GM23338 (cell line): ENCODE results near the gene TNC. TPM values are rescaled to one million over a fixed set of nuclear protein-coding genes. Genes with fewer than 3 reads are reported as not detected.

ENCODE experiments used
- ATAC-seq: fragments of 200-7000 bp; cut with Tn5 transposase; 3 replicates; pipeline ENCODE4 v1.9.1; 2020
- DNase-seq: peaks from one replicate; pipeline ENCODE4 v3.0.0-alpha.2; 2015; ENCODE audit warnings: low spot score
- H2AFZ ChIP-seq: fragments of 200-600 bp; sonication (generic); 2 replicates; pipeline ENCODE4 v1.8.0; 2016; ENCODE audit warnings: antibody characterized with exemption, mild to moderate bottlenecking, moderate library complexity
- H3F3A ChIP-seq: fragments of 200-600 bp; sonication (generic); replicated peaks from 2 replicates; pipeline ENCODE4 v1.8.0; 2017; ENCODE audit warnings: antibody characterized with exemption, mixed run types, low read depth
- H3K27ac ChIP-seq: fragments of 200-600 bp; sonication (generic); 2 replicates; pipeline ENCODE4 v1.6.1; 2016; ENCODE audit warnings: low read depth
- H3K27me3 ChIP-seq: fragments of 200-600 bp; sonication (generic); 2 replicates; pipeline ENCODE4 v1.8.0; 2016; ENCODE audit warnings: mild to moderate bottlenecking, mixed run types, moderate library complexity; ENCODE audit not compliant: insufficient read depth
- H3K36me3 ChIP-seq: fragments of 200-600 bp; sonication (generic); 2 replicates; pipeline ENCODE4 v1.8.0; 2016; ENCODE audit warnings: mild to moderate bottlenecking; ENCODE audit not compliant: insufficient read depth
- H3K4me1 ChIP-seq: fragments of 200-600 bp; sonication (generic); 2 replicates; pipeline ENCODE4 v1.8.0; 2016; ENCODE audit warnings: mild to moderate bottlenecking, moderate library complexity; ENCODE audit not compliant: insufficient read depth
- H3K4me2 ChIP-seq: fragments of 200-600 bp; sonication (generic); 2 replicates; pipeline ENCODE4 v1.7.1; 2017; ENCODE audit warnings: mixed run types
- H3K4me3 ChIP-seq: fragments of 200-600 bp; sonication (generic); 2 replicates; pipeline ENCODE4 v1.6.1; 2016; ENCODE audit warnings: mixed run types
- H3K79me2 ChIP-seq: fragments of 200-600 bp; sonication (generic); replicated peaks from 2 replicates; pipeline ENCODE4 v1.8.0; 2017; ENCODE audit warnings: mild to moderate bottlenecking; ENCODE audit not compliant: insufficient read depth
- H3K9me2 ChIP-seq: fragments of 200-600 bp; sonication (generic); 2 replicates; pipeline ENCODE4 v1.8.0; 2017; ENCODE audit not compliant: insufficient read depth
- H4K20me1 ChIP-seq: fragments of 200-600 bp; sonication (generic); replicated peaks from 2 replicates; pipeline ENCODE4 v1.8.0; 2017; ENCODE audit warnings: mild to moderate bottlenecking; ENCODE audit not compliant: insufficient read depth
- H3K27ac Mint-ChIP-seq: 2 replicates; pipeline ENCODE4 v1.8.0; 2020; ENCODE audit warnings: inconsistent platforms, mild to moderate bottlenecking, moderate library complexity, mixed read lengths
- H3K27me3 Mint-ChIP-seq: 3 replicates; pipeline ENCODE4 v1.8.0; 2022; ENCODE audit warnings: low read depth, mild to moderate bottlenecking, moderate library complexity, mixed read lengths, inconsistent platforms; ENCODE audit not compliant: insufficient read depth, poor library complexity
- H3K36me3 Mint-ChIP-seq: 3 replicates; pipeline ENCODE4 v1.8.0; 2021; ENCODE audit warnings: low read depth, mild to moderate bottlenecking, inconsistent platforms, moderate library complexity, mixed read lengths
- H3K4me1 Mint-ChIP-seq: 3 replicates; pipeline ENCODE4 v1.8.0; 2020; ENCODE audit warnings: mild to moderate bottlenecking, inconsistent platforms, mixed read lengths
- H3K4me3 Mint-ChIP-seq: 3 replicates; pipeline ENCODE4 v1.8.0; 2021; ENCODE audit warnings: moderate library complexity, mild to moderate bottlenecking, inconsistent platforms, mixed read lengths
- H3K9me3 Mint-ChIP-seq: 3 replicates; pipeline ENCODE4 v1.8.0; 2020; ENCODE audit warnings: moderate library complexity, mild to moderate bottlenecking, inconsistent platforms, mixed read lengths
- EZH2phosphoT487 ChIP-seq: fragments of 200-600 bp; sonication (generic); IDR thresholded peaks from one replicate; pipeline ENCODE4 v1.8.1; 2018; ENCODE audit warnings: antibody characterized with exemption; ENCODE audit not compliant: unreplicated experiment
- JUNB ChIP-seq: IDR thresholded peaks from one replicate; pipeline ENCODE4 v1.6.1; 2016; ENCODE audit warnings: antibody characterized with exemption; ENCODE audit not compliant: unreplicated experiment
- REST ChIP-seq: IDR thresholded peaks from one replicate; pipeline ENCODE4 v1.6.1; 2018; ENCODE audit warnings: antibody characterized with exemption; ENCODE audit not compliant: unreplicated experiment
- STAT1 ChIP-seq: IDR thresholded peaks from one replicate; pipeline ENCODE4 v1.6.1; 2016; ENCODE audit warnings: antibody characterized with exemption; ENCODE audit not compliant: unreplicated experiment
- ZNF462 ChIP-seq: fragments of 250-450 bp; sonication (Bioruptor Pico); IDR thresholded peaks from 2 replicates; pipeline ENCODE4 v1.5.0; 2020; ENCODE audit warnings: mild to moderate bottlenecking, moderate library complexity
- polyA plus RNA-seq: library from polyadenylated mRNA; unstranded; fragments of >200 nt; fragmentation: Nextera tagmentation; extraction: Ambion mirVana; gene quantifications from 2 replicates; pipeline ENCODE4 v1.2.1, GENCODE V29; 2016
- total RNA-seq: library from RNA; depleted of rRNA; stranded (reverse); fragments of >200 nt; shearing (Covaris generic); gene quantifications from 2 replicates; pipeline ENCODE4 v1.2.3, GENCODE V29; 2014
- TF ChIP-seq, protein P1 (sequence below), 2 experiments: fragments of 200-600 bp in 1 of 2; sonication (generic) in 1 of 2; conservative IDR thresholded peaks; 2 replicates each; pipeline versions ENCODE4 v1.5.1 to v1.6.1; 2016 to 2017; ENCODE audit warnings: antibody characterized with exemption in 2 of 2, low read depth in 2 of 2, mild to moderate bottlenecking in 2 of 2, moderate library complexity in 1 of 2

Gene TNC
- total and polyA plus RNA-seq, 2 experiments from 2014 or later, result 0.89 to 2.7 TPM

GRCh38 chr9:114995681-114996221 lies 122.2 kb downstream of the TNC start (continued):
- TF ChIP-seq, protein P1, sequence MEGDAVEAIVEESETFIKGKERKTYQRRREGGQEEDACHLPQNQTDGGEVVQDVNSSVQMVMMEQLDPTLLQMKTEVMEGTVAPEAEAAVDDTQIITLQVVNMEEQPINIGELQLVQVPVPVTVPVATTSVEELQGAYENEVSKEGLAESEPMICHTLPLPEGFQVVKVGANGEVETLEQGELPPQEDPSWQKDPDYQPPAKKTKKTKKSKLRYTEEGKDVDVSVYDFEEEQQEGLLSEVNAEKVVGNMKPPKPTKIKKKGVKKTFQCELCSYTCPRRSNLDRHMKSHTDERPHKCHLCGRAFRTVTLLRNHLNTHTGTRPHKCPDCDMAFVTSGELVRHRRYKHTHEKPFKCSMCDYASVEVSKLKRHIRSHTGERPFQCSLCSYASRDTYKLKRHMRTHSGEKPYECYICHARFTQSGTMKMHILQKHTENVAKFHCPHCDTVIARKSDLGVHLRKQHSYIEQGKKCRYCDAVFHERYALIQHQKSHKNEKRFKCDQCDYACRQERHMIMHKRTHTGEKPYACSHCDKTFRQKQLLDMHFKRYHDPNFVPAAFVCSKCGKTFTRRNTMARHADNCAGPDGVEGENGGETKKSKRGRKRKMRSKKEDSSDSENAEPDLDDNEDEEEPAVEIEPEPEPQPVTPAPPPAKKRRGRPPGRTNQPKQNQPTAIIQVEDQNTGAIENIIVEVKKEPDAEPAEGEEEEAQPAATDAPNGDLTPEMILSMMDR (conservative IDR thresholded peaks at IDR 0.05; ENCODE audit: low read depth in 2 of 2), result no peak
- no peak for TF ChIP-seq REST

DNA sequence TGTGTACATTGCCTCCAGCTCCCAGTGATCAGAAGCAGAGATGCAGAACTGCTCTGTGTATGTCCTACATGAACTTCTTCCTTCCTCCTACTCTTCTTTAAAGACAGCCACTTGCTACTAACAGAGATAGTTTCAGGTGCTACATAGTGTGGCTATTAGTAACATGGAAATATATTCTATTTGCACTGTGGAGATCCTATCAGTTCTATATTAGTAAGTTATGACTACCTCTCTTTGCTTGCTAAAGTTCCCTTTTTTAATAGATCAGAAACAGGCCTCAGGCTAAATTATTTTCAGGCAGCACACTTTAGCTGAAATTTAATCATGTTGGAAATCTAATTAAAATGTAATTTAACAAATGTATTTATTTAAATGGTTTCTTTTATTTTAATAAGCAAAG lies 123.2 kb downstream of the TNC start:
- no peak overlapping the region for H2AFZ ChIP-seq
- H3K27ac Mint-ChIP-seq, result no peak overlapping the region
- H3K36me3 ChIP-seq, result no peaks in the 10 kb centered on the region
- ATAC-seq (no peak), DNase-seq (no peak)
- H4K20me1 ChIP-seq, result no peaks in the 10 kb centered on the region
- H3K27me3 ChIP-seq, result no peaks in the 10 kb centered on the region
- no peak overlapping the region for H3K27ac ChIP-seq
- no peak overlapping the region for H3K4me3 ChIP-seq
- peaks cover 12% of the 10 kb centered on the region for H3K27me3 Mint-ChIP-seq
- H3K79me2 ChIP-seq, result no peaks in the 10 kb centered on the region
- H3K36me3 Mint-ChIP-seq, result no peaks in the 10 kb centered on the region
- H3F3A ChIP-seq, result no peaks in the 10 kb centered on the region
- H3K4me2 ChIP-seq, result no peak overlapping the region
- no peak overlapping the region for H3K4me3 Mint-ChIP-seq
- no peaks in the 10 kb centered on the region for H3K4me1 ChIP-seq
- no peaks in the 10 kb centered on the region for H3K4me1 Mint-ChIP-seq
- no peaks in the 10 kb centered on the region for H3K9me3 Mint-ChIP-seq
- H3K9me2 ChIP-seq, result no peaks in the 10 kb centered on the region
- TF ChIP-seq STAT1 (no peak), ZNF462 (no peak), JUNB (no peak), EZH2phosphoT487 (no peak), REST (no peak)
- TF ChIP-seq, protein P1 (conservative IDR thresholded peaks at IDR 0.05; ENCODE audit: low read depth in 2 of 2), result no peak
